ENCODE measurements around the gene MAL.

DNA sequence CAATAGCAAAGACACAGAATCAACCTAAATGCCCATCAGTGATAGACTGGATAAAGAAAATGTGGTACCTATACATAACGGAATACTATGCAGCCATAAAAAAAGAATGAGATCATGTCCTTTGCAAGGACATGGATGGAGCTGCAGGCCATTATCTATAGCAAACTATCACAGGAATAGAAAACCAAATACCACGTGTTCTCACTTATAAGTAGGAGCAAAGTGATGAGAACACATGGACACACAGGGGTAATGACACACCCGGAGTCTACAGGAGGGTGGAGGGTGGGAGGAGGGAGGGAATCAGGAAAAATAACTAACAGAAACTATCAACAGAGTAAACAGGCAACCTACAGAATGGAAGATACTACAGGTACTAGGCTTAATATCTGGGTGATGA lies 46.6 kb upstream of the MAL start:
- TF ChIP-seq, protein P1, sequence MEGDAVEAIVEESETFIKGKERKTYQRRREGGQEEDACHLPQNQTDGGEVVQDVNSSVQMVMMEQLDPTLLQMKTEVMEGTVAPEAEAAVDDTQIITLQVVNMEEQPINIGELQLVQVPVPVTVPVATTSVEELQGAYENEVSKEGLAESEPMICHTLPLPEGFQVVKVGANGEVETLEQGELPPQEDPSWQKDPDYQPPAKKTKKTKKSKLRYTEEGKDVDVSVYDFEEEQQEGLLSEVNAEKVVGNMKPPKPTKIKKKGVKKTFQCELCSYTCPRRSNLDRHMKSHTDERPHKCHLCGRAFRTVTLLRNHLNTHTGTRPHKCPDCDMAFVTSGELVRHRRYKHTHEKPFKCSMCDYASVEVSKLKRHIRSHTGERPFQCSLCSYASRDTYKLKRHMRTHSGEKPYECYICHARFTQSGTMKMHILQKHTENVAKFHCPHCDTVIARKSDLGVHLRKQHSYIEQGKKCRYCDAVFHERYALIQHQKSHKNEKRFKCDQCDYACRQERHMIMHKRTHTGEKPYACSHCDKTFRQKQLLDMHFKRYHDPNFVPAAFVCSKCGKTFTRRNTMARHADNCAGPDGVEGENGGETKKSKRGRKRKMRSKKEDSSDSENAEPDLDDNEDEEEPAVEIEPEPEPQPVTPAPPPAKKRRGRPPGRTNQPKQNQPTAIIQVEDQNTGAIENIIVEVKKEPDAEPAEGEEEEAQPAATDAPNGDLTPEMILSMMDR (IDR thresholded peaks at IDR 0.05): no peak
- no peak for TF ChIP-seq POLR2A (IDR thresholded peaks at IDR 0.05)

All from Peyer's patch (tissue), 4 donors.